Measurements from ENCODE around the gene SRPX2. TPM values are rescaled to one million over a fixed set of nuclear protein-coding genes. Genes with fewer than 3 reads are reported as not detected.
"Not testable (repeated sequence)": the region's sequence is repeated elsewhere in the genome, so short reads cannot be mapped to it uniquely, and the experiment has no call there.

The SRPX2 gene
- total RNA-seq, 4 donors from 2014 or later = 8.1 to 17.6 (median 8.7) TPM

DNA sequence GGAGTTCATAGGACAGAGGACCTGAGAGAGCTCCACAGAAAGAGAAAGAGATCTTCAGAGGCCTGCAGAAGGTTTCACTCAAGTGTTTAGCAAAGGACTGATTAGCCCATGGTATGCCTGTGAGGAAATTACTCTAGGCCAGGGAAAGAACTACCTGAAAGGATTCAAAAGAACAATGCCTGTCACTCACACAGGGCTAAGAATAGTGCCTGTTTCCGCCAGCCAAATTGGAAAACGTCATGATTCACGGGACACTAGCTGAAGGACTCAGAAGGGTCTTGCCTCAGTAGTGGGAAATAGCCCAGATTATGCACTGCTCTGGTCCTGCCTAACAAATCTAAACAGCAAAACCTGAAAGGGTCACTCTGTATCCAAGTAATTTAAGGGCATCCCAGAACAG is 66.8 kb downstream of the SRPX2 start:
- no peak overlapping the region for H3K4me3 ChIP-seq (ENCODE audit: low read depth, poor library complexity, severe bottlenecking)
- no peak for DNase-seq (ENCODE audit: low spot score in 2 of 2)
- no peak for TF ChIP-seq POLR2A (IDR thresholded peaks at IDR 0.05)
- TF ChIP-seq CTCF (IDR thresholded peaks at IDR 0.05) = no peak
- intact Hi-C loops (cut with DNase I; ENCODE audit: low total_unique reads) = no loop called here
- WGBS, 2 donors = 33 to 46% methylated on average over 3 of the region's 3 CpGs

DNA sequence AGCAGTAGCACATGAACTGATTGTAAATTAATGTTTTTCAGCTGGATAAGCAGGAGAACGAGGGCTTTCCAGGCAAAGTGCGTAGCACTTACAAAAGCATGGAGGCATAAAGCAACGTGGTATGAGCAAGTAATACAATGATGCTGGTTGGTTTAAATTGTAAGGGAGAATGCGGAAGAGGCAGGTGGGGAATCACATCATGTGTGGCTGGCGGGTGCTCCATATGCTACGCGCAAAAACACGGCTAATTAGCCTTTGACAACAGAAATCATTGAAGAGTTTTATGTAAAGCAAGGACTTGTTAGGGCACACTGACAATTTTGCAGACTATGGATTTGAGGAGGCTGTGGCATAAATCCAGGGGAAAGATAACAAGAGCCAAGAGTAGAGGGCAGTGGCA is 73.4 kb downstream of the SRPX2 start:
- intact Hi-C loops (cut with DNase I; ENCODE audit: low total_unique reads) = no loop called here
- TF ChIP-seq CTCF (IDR thresholded peaks at IDR 0.05) (no peak), POLR2A (IDR thresholded peaks at IDR 0.05) (no peak)
- 76 to 87% methylated on average over 8 of the region's 8 CpGs for WGBS, 2 donors

GRCh38 chrX:100719139-100719538 is 75.1 kb downstream of the SRPX2 start:
- H3K4me3 ChIP-seq (ENCODE audit: low read depth, poor library complexity, severe bottlenecking) = no peak overlapping the region
- DNase-seq (ENCODE audit: low spot score in 2 of 2) = no peak
- intact Hi-C loops (cut with DNase I; ENCODE audit: low total_unique reads) = no loop called here
- WGBS, 2 donors = 81 to 100% methylated on average over 2 of the region's 2 CpGs
- TF ChIP-seq POLR2A (IDR thresholded peaks at IDR 0.05) = no peak
- no peak for TF ChIP-seq CTCF (IDR thresholded peaks at IDR 0.05)

More for the DNA sequence above, 73.4 kb downstream of the SRPX2 start:
- H3K4me3 ChIP-seq (ENCODE audit: low read depth, poor library complexity, severe bottlenecking) = no peak overlapping the region
- DNase-seq (ENCODE audit: low spot score in 2 of 2) = no peak

DNA sequence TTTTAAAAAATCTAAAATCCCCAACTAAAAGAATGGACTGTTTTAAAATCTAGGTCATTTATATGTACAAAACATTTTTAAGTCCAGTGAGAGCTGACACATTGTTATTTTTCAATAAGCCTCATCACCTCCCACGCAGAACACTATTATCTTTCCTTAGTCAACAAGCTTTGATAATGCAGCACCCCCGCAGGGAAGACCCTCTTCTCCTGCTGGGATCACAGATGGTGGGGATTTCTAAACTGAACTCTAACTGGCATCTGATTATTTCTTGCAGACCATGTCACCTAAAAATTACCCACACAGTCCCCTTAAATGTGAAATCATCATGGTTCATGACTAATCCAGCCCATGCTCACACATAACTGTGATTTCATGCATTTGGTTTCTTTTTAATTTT is 76.3 kb downstream of the SRPX2 start:
- WGBS, 2 donors = 61 to 82% methylated on average over 2 of the region's 2 CpGs
- no peak for TF ChIP-seq CTCF (IDR thresholded peaks at IDR 0.05)
- intact Hi-C loops (cut with DNase I; ENCODE audit: low total_unique reads) = no loop called here

GRCh38 chrX:100721328-100721727 is 77.3 kb downstream of the SRPX2 start:
- DNase-seq (ENCODE audit: low spot score in 2 of 2) = no peak
- no peak overlapping the region for H3K4me3 ChIP-seq (ENCODE audit: low read depth, poor library complexity, severe bottlenecking)
- intact Hi-C loops (cut with DNase I; ENCODE audit: low total_unique reads) = no loop called here
- TF ChIP-seq POLR2A (IDR thresholded peaks at IDR 0.05) (no peak), CTCF (IDR thresholded peaks at IDR 0.05) (no peak)

More for the DNA sequence above, 76.3 kb downstream of the SRPX2 start:
- DNase-seq (ENCODE audit: low spot score in 2 of 2) = no peak
- H3K4me3 ChIP-seq (ENCODE audit: low read depth, poor library complexity, severe bottlenecking) = no peak overlapping the region

DNA sequence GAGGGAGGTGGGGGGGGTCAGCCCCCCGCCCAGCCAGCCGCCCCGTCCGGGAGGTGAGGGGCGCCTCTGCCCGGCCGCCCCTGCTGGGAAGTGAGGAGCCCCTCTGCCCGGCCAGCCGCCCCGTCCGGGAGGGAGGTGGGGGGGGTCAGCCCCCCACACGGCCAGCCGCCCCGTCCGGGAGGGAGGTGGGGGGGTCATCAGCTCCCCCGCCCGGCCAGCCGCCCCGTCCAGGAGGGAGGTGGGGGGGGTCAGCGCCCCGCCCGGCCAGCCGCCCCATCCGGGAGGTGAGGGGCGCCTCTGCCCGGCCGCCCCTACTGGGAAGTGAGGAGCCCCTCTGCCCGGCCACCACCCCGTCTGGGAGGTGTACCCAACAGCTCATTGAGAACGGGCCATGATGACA is 80.0 kb downstream of the SRPX2 start:
- 96% methylated on average over 16 of the region's 30 CpGs; no CpG with 5 or more reads in 1 of the 2 donors for WGBS, 2 donors
- DNase-seq (ENCODE audit: low spot score in 2 of 2); intact Hi-C loops (cut with DNase I; ENCODE audit: low total_unique reads); H3K4me3 ChIP-seq (ENCODE audit: low read depth, poor library complexity, severe bottlenecking): not testable (repeated sequence)

Other genes starting within 250 kb of the SRPX2 start
- 1 to 10 TPM in 2 of 4 donors, under 1 TPM in 2; 0.38 to 2.7 (median 1.4) TPM for gene PCDH19, start 233.9 kb upstream of the SRPX2 start, total RNA-seq
- 1 to 10 TPM in 2 of 4 donors, under 1 TPM in 2; 0.84 to 1.8 (median 0.99) TPM for gene TNMD, start 59.3 kb upstream of the SRPX2 start, total RNA-seq
- 10 to 100 TPM in 3 of 4 donors, 1 to 10 TPM in 1; 8.2 to 20.1 (median 15.9) TPM for gene TSPAN6, start 7.4 kb upstream of the SRPX2 start, total RNA-seq
- gene SYTL4, start 87.9 kb downstream of the SRPX2 start, total RNA-seq = 1 to 10 TPM; 1.7 to 6.4 (median 4.0) TPM
- 10 to 100 TPM in 3 of 4 donors, 1 to 10 TPM in 1; 8.0 to 10.9 (median 10.6) TPM for gene CSTF2, start 176.2 kb downstream of the SRPX2 start, total RNA-seq
- 1 to 10 TPM in 1 of 4 donors, under 1 TPM in 1, not detected in 2; 0.84 to 1.9 TPM for gene NOX1, start 230.2 kb downstream of the SRPX2 start, total RNA-seq